ENCODE results near the gene DHRS3.

DHRS3 gene

GRCh38 chr1:12615159-12615864, 2.7 kb downstream of the DHRS3 start:
- no peak for DNase-seq (ENCODE audit: extremely low read depth, insufficient read length)
- no peak for TF ChIP-seq CTCF (IDR thresholded peaks at IDR 0.05; ENCODE audit: insufficient read depth, low read length, poor library complexity, severe bottlenecking)
- Histone ChIP-seq H3K27me3 (replicated peaks; ENCODE audit: control insufficient read depth, insufficient read depth, low read length) (no peaks in the 10 kb centered on the region; the same call in 1 of the 2 replicates), H3K4me3 (replicated peaks; ENCODE audit: low read depth, low read length) (no peak overlapping the region), H3K36me3 (ENCODE audit: control insufficient read depth, insufficient read depth, low read length) (no peaks in the 10 kb centered on the region)

- H3K4me3 ChIP-seq (replicated peaks; ENCODE audit: low read depth, low read length), result no peak overlapping the region
- no peaks in the 10 kb centered on the region for H3K36me3 ChIP-seq (ENCODE audit: control insufficient read depth, insufficient read depth, low read length)
- DNase-seq (ENCODE audit: extremely low read depth, insufficient read length), result no peak
- peaks cover 2% of the 10 kb centered on the region for H3K27me3 ChIP-seq (replicated peaks; ENCODE audit: control insufficient read depth, insufficient read depth, low read length)
- no peak for TF ChIP-seq CTCF (IDR thresholded peaks at IDR 0.05; ENCODE audit: insufficient read depth, low read length, poor library complexity, severe bottlenecking)
Measured at GRCh38 chr1:12614402-12615158, 3.4 kb downstream of the DHRS3 start.

- Histone ChIP-seq H3K27me3 (replicated peaks; ENCODE audit: control insufficient read depth, insufficient read depth, low read length) (peaks cover 3% of the 10 kb centered on the region), H3K36me3 (ENCODE audit: control insufficient read depth, insufficient read depth, low read length) (no peaks in the 10 kb centered on the region), H3K4me3 (replicated peaks; ENCODE audit: low read depth, low read length) (no peak overlapping the region)
- no peak for TF ChIP-seq CTCF (IDR thresholded peaks at IDR 0.05; ENCODE audit: insufficient read depth, low read length, poor library complexity, severe bottlenecking)
- DNase-seq (ENCODE audit: extremely low read depth, insufficient read length), result no peak
Measured at GRCh38 chr1:12613180-12613579, 4.8 kb downstream of the DHRS3 start.

- no peaks in the 10 kb centered on the region for H3K36me3 ChIP-seq (ENCODE audit: control insufficient read depth, insufficient read depth, low read length)
- no peak for TF ChIP-seq CTCF (IDR thresholded peaks at IDR 0.05; ENCODE audit: insufficient read depth, low read length, poor library complexity, severe bottlenecking)
Measured at GRCh38 chr1:12610941-12611340, 7.1 kb downstream of the DHRS3 start.

GRCh38 chr1:12610305-12610935, 7.6 kb downstream of the DHRS3 start:
- DNase-seq (ENCODE audit: extremely low read depth, insufficient read length), result no peak
- no peak overlapping the region for H3K4me3 ChIP-seq (replicated peaks; ENCODE audit: low read depth, low read length)
- H3K27me3 ChIP-seq (replicated peaks; ENCODE audit: control insufficient read depth, insufficient read depth, low read length), result peaks cover 3% of the 10 kb centered on the region
- H3K36me3 ChIP-seq (ENCODE audit: control insufficient read depth, insufficient read depth, low read length), result no peaks in the 10 kb centered on the region
- TF ChIP-seq CTCF (IDR thresholded peaks at IDR 0.05; ENCODE audit: insufficient read depth, low read length, poor library complexity, severe bottlenecking), result no peak

More at GRCh38 chr1:12610941-12611340, 7.1 kb downstream of the DHRS3 start:
- no peak for DNase-seq (ENCODE audit: extremely low read depth, insufficient read length)
- Histone ChIP-seq H3K4me3 (replicated peaks; ENCODE audit: low read depth, low read length) (no peak overlapping the region), H3K27me3 (replicated peaks; ENCODE audit: control insufficient read depth, insufficient read depth, low read length) (peaks cover 3% of the 10 kb centered on the region)
